Stimulated activated CD4-positive, alpha-beta T cell treated with anti-CD3 and anti-CD28 coated beads, Interleukin-1b, Interleukin-23, amount 100 ng/mL, for 1 hour (primary cell): ENCODE measurements around the gene NOP9.

Source experiments
- DNase-seq, 2 donors: peaks; one replicate each; pipeline ENCODE4 v3.0.0-alpha.2; 2020; ENCODE audit warnings: low read depth in 2 of 2

NOP9 gene

GRCh38 chr14:24262821-24263733, 36.6 kb upstream of the NOP9 start, which contains the start of gene TGM1:
TGM1 (minus strand) TSS chr14:24263177; CDS start chr14:24262352, 825 bp downstream.
- no peak for DNase-seq

DNA sequence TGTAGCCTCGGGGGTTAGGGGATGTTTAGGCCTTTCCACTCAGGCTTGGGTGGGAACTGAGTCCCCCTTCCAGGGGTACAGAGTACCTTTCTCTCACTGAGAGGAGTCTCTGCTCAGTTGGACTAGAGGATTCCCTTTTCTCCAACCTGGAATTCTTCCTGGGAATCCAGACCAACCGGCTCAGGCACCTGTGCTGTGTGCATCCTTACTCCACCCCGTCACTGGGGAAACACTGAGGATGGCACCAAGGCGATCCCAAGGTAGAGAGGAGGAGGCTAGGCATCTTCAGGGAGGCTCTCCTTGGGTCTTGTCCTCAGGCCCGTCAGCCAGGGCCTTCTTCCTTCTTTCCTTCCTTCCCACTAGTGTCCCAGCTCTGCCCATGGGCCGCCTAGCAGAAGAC, 35.8 kb upstream of the NOP9 start:
- DNase-seq = no peak

DNA sequence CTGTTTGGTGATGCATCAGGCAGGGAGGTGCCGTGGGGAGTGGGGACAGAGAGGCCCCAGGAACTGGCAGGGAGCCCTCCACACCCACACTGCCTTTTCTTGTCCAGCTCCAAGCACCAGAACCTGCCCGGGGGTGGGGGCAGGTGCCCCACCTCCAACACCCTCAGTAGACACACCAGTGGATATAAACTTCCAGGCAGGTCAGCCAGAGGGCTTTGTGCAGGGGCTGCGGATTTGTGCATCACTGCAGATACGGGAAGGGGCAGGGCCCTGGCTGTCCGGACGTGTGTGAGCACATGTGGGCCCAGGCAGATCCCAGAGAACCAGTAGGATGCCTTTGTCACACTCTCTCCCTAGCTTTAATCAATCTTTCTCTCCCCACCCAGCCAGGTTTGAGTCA, 35.4 kb upstream of the NOP9 start:
- no peak for DNase-seq

GRCh38 chr14:24266344-24267244, 33.1 kb upstream of the NOP9 start:
- no peak for DNase-seq

- DNase-seq = no peak
Observed at GRCh38 chr14:24267516-24267915, 32.1 kb upstream of the NOP9 start.

- DNase-seq = no peak
Observed at GRCh38 chr14:24268225-24268624, 31.4 kb upstream of the NOP9 start.

DNA sequence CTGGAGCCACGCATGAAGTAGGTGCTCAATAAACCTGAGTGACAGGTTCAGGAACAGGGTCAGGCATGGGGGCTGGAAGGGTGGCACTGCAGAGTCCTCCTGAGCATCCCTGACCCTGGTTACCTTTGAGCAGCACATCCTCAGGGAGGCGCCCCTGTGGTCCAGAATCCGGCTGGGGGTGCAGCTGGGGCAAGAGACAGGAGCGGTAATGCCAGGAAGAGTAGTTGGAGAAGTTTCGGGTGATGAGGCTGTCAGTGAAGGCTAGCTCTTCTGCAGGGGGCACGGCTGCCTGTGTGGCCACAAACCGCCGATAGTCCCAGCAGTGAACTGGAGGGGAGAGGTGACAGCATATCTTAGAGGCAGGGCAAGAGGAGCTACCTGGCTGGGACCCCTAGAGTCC, 30.3 kb upstream of the NOP9 start:
- no peak for DNase-seq

DNA sequence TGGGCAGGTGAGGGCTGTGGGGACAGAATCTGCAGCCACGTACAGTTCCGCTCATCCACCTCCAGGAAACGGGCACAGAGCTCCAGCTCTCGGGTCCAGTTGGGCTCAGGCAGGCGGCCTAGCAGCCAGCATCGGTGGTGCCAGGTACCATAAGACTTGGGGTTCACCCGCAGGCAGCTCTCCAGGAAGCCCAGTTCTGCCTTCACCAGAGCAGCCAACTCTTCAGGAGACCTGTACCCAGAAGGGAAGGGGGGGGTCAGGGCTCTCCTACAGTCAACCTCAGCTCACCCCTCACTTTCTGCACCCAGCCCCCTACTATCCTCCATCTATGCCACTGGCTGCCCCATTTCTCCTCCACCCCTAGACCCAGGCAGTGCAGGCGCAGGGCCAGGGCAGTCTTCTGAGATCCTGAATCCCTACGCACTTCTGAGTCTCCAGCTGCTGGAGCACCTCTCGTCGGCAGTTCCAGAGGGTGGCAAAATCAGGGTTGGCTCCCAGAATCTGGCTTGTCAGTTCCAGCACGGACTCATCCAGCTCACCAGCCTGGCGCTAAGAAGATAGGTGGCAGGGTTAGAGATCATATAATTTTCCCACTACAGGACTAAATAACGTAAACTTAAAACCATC, 29.6 kb upstream of the NOP9 start:
- DNase-seq = no peak

- no peak for DNase-seq
Observed at GRCh38 chr14:24270537-24271133, 29.0 kb upstream of the NOP9 start.

GRCh38 chr14:24271134-24271833, 28.4 kb upstream of the NOP9 start, which contains the start of gene RABGGTA:
RABGGTA (minus strand) TSS chr14:24271597; CDS start chr14:24271115, 482 bp downstream.
- DNase-seq = peak; percentile 69 to 85

DNA sequence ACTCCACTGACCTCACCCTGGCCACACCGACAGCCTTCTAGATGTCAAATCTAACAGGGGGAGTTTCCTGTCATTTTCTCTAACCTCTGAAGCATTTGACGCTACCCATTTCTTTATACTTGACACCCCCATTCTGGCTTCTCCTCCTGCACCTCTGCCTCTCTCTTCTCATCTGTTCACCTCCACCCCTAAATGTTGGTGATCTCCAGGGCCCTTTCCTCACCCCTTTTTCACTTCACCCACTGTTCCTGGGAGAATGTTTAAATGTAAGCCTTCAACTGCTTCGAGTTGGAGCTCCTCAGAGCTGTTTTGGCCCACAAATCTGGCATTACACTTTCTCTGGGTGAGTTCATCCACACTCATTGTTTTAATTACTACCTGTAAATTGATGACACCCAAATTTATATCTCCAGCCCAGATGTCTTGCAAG, 27.8 kb upstream of the NOP9 start:
- DNase-seq = no peak

DNA sequence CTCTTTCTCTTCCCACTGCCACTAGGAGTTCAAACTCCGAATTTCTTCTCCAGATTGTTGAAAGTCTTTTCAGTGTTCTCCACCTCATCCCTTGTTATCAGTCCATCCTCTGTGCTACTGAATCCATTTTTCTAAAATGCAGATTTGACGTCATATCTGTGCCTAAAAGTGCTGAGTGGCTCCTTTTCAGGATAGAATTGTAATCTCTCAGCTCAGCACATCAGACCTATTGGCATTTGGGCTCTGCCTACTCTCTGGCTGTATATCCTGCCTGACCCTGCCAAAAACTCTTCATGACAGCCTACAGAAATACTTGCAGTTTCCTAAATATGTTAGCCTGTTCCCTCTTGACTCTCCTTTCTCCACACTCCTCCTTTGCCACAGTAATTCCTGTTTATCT, 27.2 kb upstream of the NOP9 start:
- DNase-seq = no peak

DNA sequence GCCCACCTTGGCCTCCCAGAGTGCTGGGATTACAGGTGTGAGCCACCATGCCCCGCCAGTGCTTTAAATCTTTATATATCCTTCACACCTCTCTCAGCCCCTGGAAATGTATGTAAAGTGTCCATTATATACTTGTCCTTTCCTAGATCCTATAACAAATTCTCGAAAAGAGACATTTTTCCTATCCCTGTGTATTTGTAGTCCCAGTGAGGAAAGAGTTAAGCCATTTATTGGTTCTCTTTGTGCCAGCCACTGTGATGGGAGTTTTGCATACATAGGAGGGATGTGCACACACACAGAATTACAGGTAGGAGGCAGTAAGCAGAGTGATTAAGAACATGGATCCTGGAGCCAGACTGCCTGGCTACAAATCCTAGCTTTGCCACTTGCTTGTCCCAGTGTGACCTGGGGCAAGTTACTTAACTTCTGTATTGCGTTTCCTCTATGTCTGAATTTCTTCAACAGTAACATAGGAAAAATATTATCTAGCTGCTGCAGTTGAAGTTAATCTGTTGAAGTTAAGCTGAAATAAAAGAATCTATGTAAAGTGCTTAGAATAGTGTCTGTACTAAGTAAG, 26.1 kb upstream of the NOP9 start:
- no peak for DNase-seq

DNA sequence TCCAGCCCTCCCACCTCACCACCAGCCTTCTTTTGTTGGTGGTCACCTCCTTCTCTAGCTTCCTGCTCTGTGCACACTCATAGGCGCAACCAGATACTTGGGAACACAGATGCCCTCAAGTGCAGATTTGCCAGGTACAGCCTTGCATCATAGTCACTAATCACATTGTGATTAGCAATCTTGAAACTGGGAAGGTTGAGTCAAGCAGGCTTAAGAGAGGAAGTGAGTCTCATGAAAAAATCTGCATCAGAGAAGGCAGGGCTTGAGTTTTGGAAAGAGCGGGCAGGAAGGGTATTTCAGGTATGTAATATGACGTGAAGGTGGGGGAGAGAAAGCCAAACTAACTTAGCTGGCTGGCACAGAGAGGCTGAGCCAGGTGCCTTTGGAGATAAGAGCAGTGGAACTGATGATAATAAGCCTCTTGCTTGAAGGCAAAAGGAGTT, 25.5 kb upstream of the NOP9 start:
- DNase-seq = no peak

DNA sequence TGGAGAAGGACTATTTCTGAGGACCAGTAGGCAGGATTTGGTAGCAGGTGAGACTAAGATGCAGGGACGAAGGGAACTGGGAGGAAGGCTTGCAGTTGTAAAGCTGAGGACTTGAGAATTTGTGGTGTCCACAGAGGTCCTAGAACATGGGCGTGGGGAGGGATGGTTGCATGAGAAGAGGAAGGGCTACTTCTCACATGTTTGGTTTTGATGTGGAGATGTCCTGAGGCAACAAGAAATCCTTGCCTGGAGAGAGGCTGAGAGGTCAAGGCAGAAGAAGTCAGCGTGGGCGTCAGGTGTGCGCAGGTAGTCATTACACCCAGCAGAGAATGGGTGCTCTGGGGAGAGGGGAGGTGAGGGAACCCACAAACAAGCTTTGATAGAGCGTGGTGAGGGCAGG, 22.6 kb upstream of the NOP9 start:
- DNase-seq = no peak

DNA sequence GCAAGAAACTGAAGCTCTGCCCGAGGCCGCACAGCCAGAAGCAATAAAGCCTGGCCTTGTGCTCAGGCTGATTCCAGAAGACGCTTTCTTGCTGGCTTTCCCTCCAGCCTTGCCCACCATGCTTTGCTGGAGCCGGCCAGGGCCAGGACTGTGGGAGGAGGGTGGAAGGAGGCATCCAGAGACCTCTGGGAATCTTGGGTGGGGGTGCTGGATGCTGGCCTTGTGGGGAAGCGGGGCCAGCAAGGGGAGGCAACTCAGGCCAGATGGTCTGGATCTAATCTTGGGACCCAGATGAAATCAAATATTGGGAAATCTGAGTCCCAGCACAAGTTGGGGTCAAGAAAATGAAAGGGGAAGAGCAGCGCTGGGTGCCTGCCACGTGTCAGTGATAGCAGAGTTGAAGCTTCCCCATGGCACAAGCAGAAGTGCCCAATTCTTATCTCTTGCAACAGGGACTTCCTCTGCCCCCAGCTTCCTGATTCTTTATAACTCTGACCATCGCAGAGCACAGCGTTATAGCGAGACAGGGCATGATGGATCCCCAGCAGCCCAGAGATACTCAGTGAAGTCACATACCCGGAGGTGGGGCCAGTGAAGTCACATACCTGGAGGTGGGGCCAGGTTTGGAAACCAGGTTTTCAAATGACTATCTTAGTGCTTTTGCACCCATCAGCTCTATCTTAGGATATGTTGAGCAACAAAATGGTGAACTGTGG, 21.9 kb upstream of the NOP9 start:
- no peak for DNase-seq

DNA sequence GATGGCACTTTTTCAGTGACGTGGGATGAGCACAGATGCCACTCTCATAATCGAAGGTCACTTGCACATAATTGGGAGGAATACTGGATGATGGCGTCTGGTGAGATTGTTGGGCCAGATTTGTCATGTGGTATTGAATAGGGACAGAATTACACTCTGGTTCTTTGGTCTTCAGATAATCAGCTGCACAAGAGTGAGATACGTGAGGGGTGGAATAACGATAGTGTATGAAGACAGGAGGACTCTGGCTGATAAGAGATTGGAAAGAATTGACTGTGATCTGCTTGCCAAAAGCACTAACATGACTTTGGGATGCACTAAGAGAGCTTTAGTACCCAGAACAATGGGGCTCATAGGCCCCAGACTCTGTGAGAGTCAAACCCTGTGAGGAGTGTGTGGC, 21.2 kb upstream of the NOP9 start:
- no peak for DNase-seq

DNA sequence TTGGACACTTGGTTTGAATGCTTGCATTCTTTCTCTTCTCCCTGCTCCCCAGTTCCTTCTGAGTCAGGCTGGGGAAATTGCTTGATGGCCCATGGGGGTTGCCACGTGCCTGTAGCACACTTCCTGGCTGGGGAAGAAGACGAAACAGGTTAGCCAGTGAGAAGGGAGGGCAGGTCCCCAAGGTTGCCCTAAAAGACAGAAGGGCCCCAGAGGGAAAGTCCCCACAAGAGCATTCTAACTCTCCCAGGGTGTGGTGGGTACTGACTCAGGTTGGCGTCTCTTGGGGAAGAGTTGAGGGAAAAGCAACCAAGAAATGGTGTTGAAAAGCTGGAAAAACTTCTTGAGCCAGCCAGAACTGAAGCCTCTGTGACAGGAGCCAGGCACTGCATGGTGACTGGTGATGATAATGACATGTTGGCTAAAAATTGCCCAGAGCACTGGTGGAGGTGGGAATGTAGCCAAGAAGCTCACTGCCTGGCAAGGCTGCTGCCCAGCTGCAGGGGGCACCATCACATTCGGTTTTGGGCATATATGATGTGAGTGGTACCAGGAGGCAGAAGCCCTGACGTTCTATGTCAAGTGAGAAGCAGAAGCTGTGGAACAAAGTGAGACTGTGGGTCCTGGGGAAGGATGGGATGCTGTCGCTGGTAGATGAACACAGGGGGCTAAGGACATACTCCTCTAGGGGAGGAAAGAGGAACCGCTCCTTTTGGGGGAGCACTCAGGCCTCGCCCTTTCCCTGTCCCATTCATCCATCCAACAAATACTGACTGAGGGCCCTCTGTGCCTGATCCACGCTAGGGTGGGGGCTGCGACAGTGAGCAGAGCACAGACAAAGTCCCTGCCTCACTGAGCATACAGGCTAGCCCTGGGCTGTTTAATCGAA, 20.1 kb upstream of the NOP9 start:
- peak in 1 of 2 donors; percentile 29 for DNase-seq
